HG02852 (cell line): Measurements from ENCODE around the gene HDHD5.

Source experiments
- ATAC-seq: cut with Tn5 transposase; IDR thresholded peaks from one replicate; pipeline ENCODE4 v1.9.1; 2021; ENCODE audit warnings: mild to moderate bottlenecking, moderate library complexity; ENCODE audit not compliant: unreplicated experiment

The HDHD5 gene

GRCh38 chr22:17106785-17107546 lies 52.1 kb downstream of the HDHD5 start:
- no peak for ATAC-seq

DNA sequence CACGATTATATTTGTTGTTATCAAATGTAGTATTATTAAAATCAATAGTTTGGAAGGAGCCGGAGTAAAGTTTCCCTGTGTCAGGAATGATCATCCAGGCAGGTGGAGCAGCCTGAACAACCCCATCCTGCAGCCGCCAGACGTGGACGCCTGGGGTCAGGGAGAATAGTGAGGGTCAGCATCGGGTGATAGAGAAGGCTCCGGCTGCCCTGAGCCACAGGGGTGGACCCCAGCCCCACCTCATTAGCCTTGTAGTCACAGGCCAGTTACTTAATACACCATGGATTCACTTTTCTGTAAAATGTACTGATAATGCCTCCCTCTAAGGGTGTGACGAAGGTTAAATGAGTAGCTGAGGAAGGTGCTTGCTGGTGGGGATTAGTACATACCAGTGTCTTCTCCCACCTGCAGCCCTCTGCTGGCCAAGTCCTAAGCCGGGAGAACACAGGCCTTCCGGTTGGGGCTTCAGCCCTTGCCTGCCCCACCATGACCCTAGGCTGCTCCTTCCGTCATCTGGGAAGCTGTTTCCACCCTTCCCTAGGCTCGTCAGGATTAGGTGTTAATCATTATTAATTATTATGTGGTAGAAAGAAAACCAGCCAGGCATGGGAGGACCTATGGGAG lies 52.8 kb downstream of the HDHD5 start:
- ATAC-seq = no peak

GRCh38 chr22:17105143-17106129 lies 53.6 kb downstream of the HDHD5 start:
- no peak for ATAC-seq

DNA sequence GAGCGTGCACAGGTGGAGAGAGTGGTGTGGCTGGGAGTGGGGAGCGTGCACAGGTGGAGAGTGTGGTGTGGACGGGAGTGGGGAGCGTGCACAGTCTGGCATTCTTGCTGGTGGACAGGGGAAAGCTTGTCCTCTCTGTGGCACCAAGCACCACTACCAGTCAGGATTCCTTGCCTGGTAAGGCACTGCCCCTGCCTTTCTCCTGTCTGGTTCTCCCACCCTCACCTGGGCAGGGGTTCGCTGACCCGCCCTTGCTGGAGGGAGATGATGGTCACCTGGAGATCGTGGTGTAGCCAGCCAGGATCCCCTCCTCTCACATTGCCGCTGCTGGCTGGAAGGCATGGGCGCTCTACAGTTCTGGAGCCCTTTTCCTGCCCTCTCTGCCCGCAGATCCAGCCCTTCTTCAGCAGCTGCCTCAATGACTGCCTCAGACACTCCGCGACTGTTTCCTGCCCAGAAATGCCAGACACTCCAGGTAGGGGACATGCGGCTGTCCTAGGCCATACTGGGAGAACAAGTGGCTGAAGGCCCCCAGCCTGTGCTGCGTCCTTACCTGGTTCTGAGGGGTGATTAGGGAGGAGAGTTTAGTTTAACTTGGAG lies 54.6 kb downstream of the HDHD5 start:
- no peak for ATAC-seq

GRCh38 chr22:17103351-17103750 lies 55.7 kb downstream of the HDHD5 start:
- no peak for ATAC-seq

DNA sequence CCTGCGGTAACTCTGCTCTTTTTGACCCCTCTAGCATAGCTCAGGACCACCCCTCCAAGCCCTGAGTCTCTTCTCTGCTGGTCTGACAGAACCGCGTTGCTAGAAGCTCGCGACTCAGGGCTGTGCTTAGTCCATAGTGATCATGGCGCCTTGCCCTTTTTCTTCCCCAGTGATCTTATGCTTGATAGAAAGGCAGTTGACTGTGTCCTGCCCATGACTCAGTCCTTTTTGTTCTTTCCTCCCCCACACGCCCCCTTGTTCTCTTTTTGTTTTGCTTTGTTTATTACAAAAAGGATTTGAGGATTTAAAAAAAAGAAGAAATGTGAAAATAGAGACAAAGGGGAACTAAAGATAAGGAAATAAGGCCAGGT lies 56.8 kb downstream of the HDHD5 start:
- no peak for ATAC-seq

DNA sequence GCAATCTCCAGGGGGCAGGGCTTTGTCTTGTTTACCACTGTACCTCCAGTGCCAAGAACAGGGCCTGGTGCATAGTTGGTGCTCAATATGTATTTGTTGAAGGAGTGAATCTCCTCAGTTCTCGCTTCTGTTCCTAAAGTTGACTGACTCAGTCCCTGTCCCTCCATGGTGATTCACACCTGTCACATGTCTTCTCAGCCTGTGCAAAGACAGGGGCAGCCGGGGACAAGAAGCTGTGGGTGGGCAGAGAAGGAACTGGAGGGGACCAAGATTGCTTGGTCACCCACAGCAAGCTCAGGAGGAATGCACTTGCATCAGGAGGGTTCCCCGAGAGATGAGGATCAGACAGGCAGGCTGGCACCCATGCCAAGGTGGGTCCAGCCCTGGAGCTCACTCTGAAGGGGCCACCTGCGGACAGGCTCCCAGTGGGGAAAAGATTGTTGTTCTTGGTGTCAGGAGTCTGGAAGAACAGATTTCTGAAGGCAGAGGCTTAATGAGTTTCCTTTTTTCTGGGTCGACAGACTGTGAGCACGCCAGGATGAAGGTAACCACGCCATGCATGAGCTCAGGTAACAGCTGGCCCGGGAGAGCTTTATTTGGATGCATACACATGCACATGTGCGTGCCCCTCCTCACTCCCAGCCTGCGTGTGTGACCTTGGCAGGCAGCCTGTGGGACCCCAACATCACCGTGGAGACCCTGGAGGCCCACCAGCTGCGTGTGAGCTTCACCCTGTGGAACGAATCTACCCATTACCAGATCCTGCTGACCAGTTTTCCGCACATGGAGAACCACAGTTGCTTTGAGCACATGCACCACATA lies 57.4 kb downstream of the HDHD5 start:
- ATAC-seq = no peak

- ATAC-seq = no peak
These were observed 58.5 kb downstream of the HDHD5 start for GRCh38 chr22:17100621-17101020.

- no peak for ATAC-seq
These were observed 60.7 kb downstream of the HDHD5 start for GRCh38 chr22:17098379-17098819.

DNA sequence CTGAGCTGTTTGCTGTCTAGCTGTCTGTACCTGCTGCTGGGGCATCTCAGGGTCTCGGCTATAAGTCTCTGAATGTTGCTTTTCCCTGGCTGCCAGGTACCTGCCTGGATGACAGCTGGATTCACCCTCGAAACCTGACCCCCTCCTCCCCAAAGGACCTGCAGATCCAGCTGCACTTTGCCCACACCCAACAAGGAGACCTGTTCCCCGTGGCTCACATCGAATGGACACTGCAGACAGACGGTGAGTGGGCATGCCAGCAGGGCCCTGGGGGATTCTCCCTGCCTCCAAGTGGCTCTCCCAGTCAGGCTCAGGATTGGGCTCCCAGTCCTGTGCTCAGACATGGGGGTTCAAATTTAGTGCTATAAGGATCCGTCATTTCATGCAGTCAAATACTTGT lies 61.4 kb downstream of the HDHD5 start:
- no peak for ATAC-seq

DNA sequence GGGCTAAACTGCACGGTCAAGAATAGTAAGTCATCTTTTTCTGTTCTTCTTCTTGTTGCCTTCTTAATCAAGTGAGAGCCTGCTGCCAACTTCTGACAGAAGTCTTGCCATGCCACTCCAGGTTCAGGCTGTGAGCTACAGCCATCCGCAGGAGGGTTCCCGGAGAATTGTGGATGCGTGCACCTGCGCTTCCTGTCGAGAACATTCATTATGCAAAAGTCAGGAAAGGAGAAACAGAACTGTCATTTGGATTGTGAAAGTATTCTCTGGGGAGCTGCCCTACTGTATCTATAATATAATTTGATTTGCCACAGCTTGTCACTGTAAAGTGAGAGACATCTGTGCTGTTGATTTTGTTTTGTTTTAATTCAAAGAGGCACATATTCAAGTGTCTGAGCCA lies 62.0 kb downstream of the HDHD5 start:
- no peak for ATAC-seq

- ATAC-seq = no peak
These were observed 63.0 kb downstream of the HDHD5 start for GRCh38 chr22:17096071-17096470.

DNA sequence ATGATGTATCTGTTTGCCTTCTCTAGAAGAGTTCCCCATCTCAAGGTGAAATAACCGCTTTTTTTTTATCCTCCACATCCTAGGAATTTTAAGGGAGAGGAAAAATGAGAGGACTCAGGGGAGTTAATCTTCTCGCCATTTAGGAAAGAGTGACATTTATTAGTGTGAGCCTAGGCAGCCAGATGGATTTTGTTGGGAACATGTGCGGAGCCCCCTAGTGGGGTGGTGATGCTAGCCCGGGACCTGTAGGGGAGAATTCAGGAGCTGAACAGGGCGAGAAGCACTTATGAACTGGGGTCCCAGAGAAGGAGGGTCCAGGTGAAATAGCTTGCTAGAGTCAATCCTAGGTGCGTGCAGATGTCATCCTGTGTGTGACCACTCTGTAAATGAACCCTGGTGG lies 63.5 kb downstream of the HDHD5 start:
- ATAC-seq = no peak

DNA sequence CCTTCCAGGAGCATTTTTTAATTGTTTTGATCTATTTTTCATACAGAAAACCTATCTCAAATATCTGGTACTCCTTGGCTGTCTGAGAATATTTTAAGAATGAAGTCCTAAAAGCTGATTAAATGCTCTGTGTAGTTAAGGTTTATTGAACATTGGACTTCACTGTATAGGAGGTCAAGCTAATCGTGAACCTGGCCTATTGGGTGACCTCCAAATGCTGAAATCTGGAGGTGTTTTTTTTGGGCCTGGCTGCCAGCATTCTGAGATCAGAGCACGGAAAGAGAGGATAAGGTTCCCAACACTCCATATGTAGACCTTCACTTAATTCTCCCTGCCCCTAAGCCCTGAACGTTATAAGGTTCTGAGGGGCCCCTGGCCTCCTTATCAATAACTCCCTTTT lies 66.0 kb downstream of the HDHD5 start:
- ATAC-seq = no peak

DNA sequence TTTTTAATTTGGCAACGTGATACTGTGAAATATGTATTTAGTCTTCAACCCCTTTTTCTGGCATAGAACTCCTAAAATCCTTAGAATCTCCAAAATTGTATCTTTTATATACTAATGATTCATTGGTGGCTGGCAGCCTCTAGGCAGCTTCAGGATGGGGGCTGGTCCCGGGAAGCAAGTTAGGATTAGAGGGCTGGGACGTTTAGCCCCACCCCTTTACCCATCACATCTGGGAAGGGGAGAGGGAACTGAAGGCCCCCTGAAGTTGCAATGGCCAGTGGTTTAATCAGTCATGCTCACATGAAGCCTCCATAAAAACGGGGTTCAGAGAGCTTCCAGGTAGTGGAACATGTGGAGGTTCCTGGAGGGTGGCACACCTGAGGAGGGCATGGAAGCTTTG lies 67.2 kb downstream of the HDHD5 start:
- no peak for ATAC-seq

DNA sequence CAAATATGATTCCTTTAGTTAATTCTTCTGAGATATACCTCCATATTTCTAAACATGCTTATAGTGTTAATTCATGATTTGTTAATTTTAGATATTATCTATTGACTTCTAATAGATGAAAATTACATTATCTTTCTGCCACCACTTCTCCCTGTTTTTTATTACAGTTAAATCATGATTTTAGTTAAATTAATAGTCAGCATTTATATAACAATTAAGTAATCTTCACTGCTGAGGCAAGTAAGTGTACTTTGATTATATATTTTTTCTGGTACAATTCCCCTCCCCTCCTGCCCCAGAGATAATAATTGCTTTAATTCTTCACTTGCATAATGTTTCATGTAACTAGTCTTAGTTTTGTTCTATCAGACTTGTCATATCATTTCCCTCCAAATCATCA lies 68.5 kb downstream of the HDHD5 start:
- no peak for ATAC-seq
